HCT116 (cell line): Measurements from ENCODE around the gene RNF144B. TPM values are rescaled to one million over a fixed set of nuclear protein-coding genes. Genes with fewer than 3 reads are reported as not detected.

Source experiments
- ATAC-seq: fragments of 200-7000 bp; cut with Tn5 transposase; 2 replicates; pipeline ENCODE4 v1.9.1; 2020; ENCODE audit warnings: mild to moderate bottlenecking, moderate library complexity
- BruUV-seq: library from RNA; stranded (reverse); fragments of 400-500 nt; replicated peaks from 2 replicates; lab custom pipeline; 2021; lab: Mats Ljungman, UMichigan
- CTCF ChIA-PET: fragments of 300-600 bp; sonication (Branson Sonifier 250); formaldehyde crosslinking; loops from one replicate; lab custom pipeline; 2021; ENCODE audit warnings: antibody characterized with exemption; lab: Charles Lee
- POLR2A ChIA-PET: fragments of 300-600, 350-600 bp; sonication (Branson Sonifier 250); formaldehyde crosslinking; loops from one replicate; lab custom pipeline; 2021; ENCODE audit warnings: antibody characterized with exemption; lab: Charles Lee
- RAD21 ChIA-PET, 2 experiments: fragments of 300-600 bp; sonication (Branson Sonifier 250); formaldehyde crosslinking; loops; one replicate each; lab custom pipeline; 2023; ENCODE audit warnings: low total read pairs in 2 of 2; ENCODE audit not compliant: uncharacterized antibody in 2 of 2, unreplicated experiment in 2 of 2, low non-redundant PET in 1 of 2; lab: Charles Lee
- DNase-seq: peaks from one replicate; pipeline ENCODE4 v3.0.0-alpha.2; 2010; ENCODE audit warnings: low read depth, low spot score
- H2AFZ ChIP-seq: fragments of 200-600 bp; shearing (Covaris generic), sonication (generic); 2 replicates; pipeline ENCODE4 v1.6.1; 2017; ENCODE audit warnings: low read depth, mixed run types, mixed read lengths, antibody characterized with exemption, low read length; ENCODE audit not compliant: poor library complexity, severe bottlenecking
- H3K27ac ChIP-seq: 2 replicates; pipeline ENCODE4 v1.5.1; 2012; ENCODE audit warnings: low read depth, low read length
- H3K27me3 ChIP-seq: fragments of 200-600 bp; sonication (generic); 2 replicates; pipeline ENCODE4 v1.6.1; 2016; ENCODE audit warnings: mixed run types, low read length, mixed read lengths; ENCODE audit not compliant: insufficient read depth
- H3K36me3 ChIP-seq, 2 experiments: fragments of 200-500 bp in 1 of 2; fragments of 200-600 bp in 1 of 2; sonication (Bioruptor generic) in 1 of 2; sonication (generic) in 1 of 2; 2 replicates each; pipeline versions ENCODE4 v1.5.1 to v1.6.1; 2014 to 2016; ENCODE audit warnings: low read length in 2 of 2, inconsistent platforms in 1 of 2, mixed read lengths in 1 of 2, mixed run types in 1 of 2; ENCODE audit not compliant: insufficient read depth in 2 of 2, control insufficient read depth in 1 of 2
- H3K4me1 ChIP-seq, 2 experiments: fragments of 200-600 bp in 1 of 2; sonication (generic) in 1 of 2; 2 replicates each; pipeline versions ENCODE4 v1.5.1 to v1.6.1; 2012 to 2017; ENCODE audit warnings: low read length in 2 of 2, inconsistent platforms in 1 of 2, mild to moderate bottlenecking in 1 of 2, mixed read lengths in 1 of 2, mixed run types in 1 of 2, moderate library complexity in 1 of 2; ENCODE audit not compliant: insufficient read depth in 2 of 2, control insufficient read depth in 1 of 2
- H3K4me2 ChIP-seq: fragments of 200-600 bp; sonication (generic); 2 replicates; pipeline ENCODE4 v1.6.1; 2017; ENCODE audit warnings: mixed run types, low read length, mixed read lengths
- H3K4me3 ChIP-seq, 2 experiments: fragments of 200-600 bp in 1 of 2; sonication (generic) in 1 of 2; replicated peaks in 1 of 2; 2 replicates each; pipeline ENCODE4 v1.5.1; 2011 to 2016; ENCODE audit warnings: low read length in 2 of 2, control low read depth in 1 of 2, low read depth in 1 of 2, mild to moderate bottlenecking in 1 of 2, mixed read lengths in 1 of 2, mixed run types in 1 of 2
- H3K79me2 ChIP-seq: fragments of 200-600 bp; sonication (generic); 2 replicates; pipeline ENCODE4 v1.6.1; 2017; ENCODE audit warnings: mild to moderate bottlenecking, mixed run types, low read length, moderate library complexity, mixed read lengths; ENCODE audit not compliant: insufficient read depth
- H3K9ac ChIP-seq: fragments of 200-600 bp; sonication (generic); 2 replicates; pipeline ENCODE4 v1.6.1; 2016; ENCODE audit warnings: low read length, mixed read lengths
- H3K9me2 ChIP-seq: fragments of 200-600 bp; sonication (generic), shearing (Covaris generic); 2 replicates; pipeline ENCODE4 v1.6.1; 2017; ENCODE audit warnings: mixed run types, mild to moderate bottlenecking, moderate library complexity; ENCODE audit not compliant: insufficient read depth
- H3K9me3 ChIP-seq, 2 experiments: fragments of 200-500 bp in 1 of 2; fragments of 200-600 bp in 1 of 2; sonication (Bioruptor generic) in 1 of 2; sonication (generic) in 1 of 2; 2 replicates each; pipeline ENCODE4 v1.6.1; 2014 to 2017; ENCODE audit warnings: low read length in 2 of 2, mixed read lengths in 2 of 2, inconsistent platforms in 1 of 2, low read depth in 1 of 2, mild to moderate bottlenecking in 1 of 2, mixed run types in 1 of 2, moderate library complexity in 1 of 2; ENCODE audit not compliant: control insufficient read depth in 1 of 2, insufficient read depth in 1 of 2
- H4K20me1 ChIP-seq: fragments of 200-600 bp; sonication (generic), shearing (Covaris generic); 2 replicates; pipeline ENCODE4 v1.6.1; 2017; ENCODE audit warnings: mixed run types, mild to moderate bottlenecking, moderate library complexity; ENCODE audit not compliant: insufficient read depth
- CTCF ChIP-seq, 3 experiments: fragments of 200-600 bp in 1 of 3; sonication (generic) in 1 of 3; IDR thresholded peaks in 2 of 3; conservative IDR thresholded peaks in 1 of 3; 2 replicates each; pipeline ENCODE4 v1.5.1; 2012 to 2017; ENCODE audit warnings: low read depth in 2 of 3, low read length in 2 of 3, antibody characterized with exemption in 1 of 3, borderline replicate concordance in 1 of 3, control low read depth in 1 of 3, mild to moderate bottlenecking in 1 of 3, mixed read lengths in 1 of 3, mixed run types in 1 of 3, moderate library complexity in 1 of 3; ENCODE audit not compliant: insufficient read depth in 1 of 3
- EGR1 ChIP-seq: IDR thresholded peaks from 2 replicates; pipeline ENCODE4 v1.6.1; 2012; ENCODE audit warnings: low read depth
- ELF1 ChIP-seq: IDR thresholded peaks from 2 replicates; pipeline ENCODE4 v1.6.1; 2012; ENCODE audit warnings: low read depth, borderline replicate concordance
- EZH2phosphoT487 ChIP-seq: fragments of 200-600 bp; IDR thresholded peaks from 2 replicates; pipeline ENCODE4 v1.6.1; 2018; ENCODE audit warnings: antibody characterized with exemption, borderline replicate concordance
- RAD21 ChIP-seq: IDR thresholded peaks from 2 replicates; pipeline ENCODE4 v1.6.1; 2012; ENCODE audit warnings: low read depth, mild to moderate bottlenecking
- REST ChIP-seq: IDR thresholded peaks from 2 replicates; pipeline ENCODE4 v1.6.1; 2012; ENCODE audit warnings: low read depth
- SP1 ChIP-seq: IDR thresholded peaks from 2 replicates; pipeline ENCODE4 v1.6.1; 2012; ENCODE audit warnings: low read depth
- TCF7L2 ChIP-seq: IDR thresholded peaks from 2 replicates; pipeline ENCODE4 v1.7.0; 2011; ENCODE audit warnings: borderline replicate concordance, inconsistent platforms; ENCODE audit not compliant: insufficient read depth, insufficient read length; ENCODE audit errors: extremely low read depth
- ZNF274 ChIP-seq: fragments of 200-500 bp; sonication (Bioruptor generic); IDR thresholded peaks from 2 replicates; pipeline ENCODE4 v1.6.1; 2014; ENCODE audit warnings: mild to moderate bottlenecking, low read depth, low read length, inconsistent platforms
- intact Hi-C: fragments of 100-400 bp; cut with micrococcal nuclease; formaldehyde crosslinking; loops from 2 replicates; pipeline ENCODE4 v1.10.0; 2022
- total RNA-seq: library from RNA; stranded (reverse); gene quantifications from one replicate; pipeline ENCODE4 v1.2.1, GENCODE V29; 2021; ENCODE audit not compliant: unreplicated experiment

The RNF144B gene
- total RNA-seq, 1 experiment from 2014 or later, result 2.1 TPM

- intact Hi-C loops, result no loop called here
- H3K9me3 ChIP-seq, result no peaks in the 10 kb centered on the region
- no peak for ATAC-seq
- no peak overlapping the region for H3K27ac ChIP-seq
- H3K4me3 ChIP-seq, result no peak overlapping the region
- no peaks in the 10 kb centered on the region for H3K9me2 ChIP-seq
- no peak for DNase-seq
- no peaks in the 10 kb centered on the region for H4K20me1 ChIP-seq
- H3K4me1 ChIP-seq, result no peaks in the 10 kb centered on the region
- ChIA-PET CTCF (no interaction called here), RAD21 (no interaction called here), POLR2A (no interaction called here)
- no peak overlapping the region for H3K4me2 ChIP-seq
- no TSS peak for BruUV-seq
- TF ChIP-seq RAD21, result no peak
- TF ChIP-seq ZNF274, result no peak
- no peak for TF ChIP-seq REST
- H2AFZ ChIP-seq, result no peak overlapping the region
- H3K9ac ChIP-seq, result no peak overlapping the region
- no peaks in the 10 kb centered on the region for H3K27me3 ChIP-seq
- H3K79me2 ChIP-seq, result no peaks in the 10 kb centered on the region
- H3K36me3 ChIP-seq, result no peaks in the 10 kb centered on the region
Measured at GRCh38 chr6:18368277-18369105, 18.7 kb upstream of the RNF144B start.

GRCh38 chr6:18371010-18371409 is 16.1 kb upstream of the RNF144B start:
- no peaks in the 10 kb centered on the region for H3K4me1 ChIP-seq
- H2AFZ ChIP-seq, result no peak overlapping the region
- no TSS peak for BruUV-seq
- H4K20me1 ChIP-seq, result no peaks in the 10 kb centered on the region
- H3K4me3 ChIP-seq, result no peak overlapping the region
- no peak overlapping the region for H3K4me2 ChIP-seq
- H3K27me3 ChIP-seq, result no peaks in the 10 kb centered on the region
- H3K36me3 ChIP-seq, result no peaks in the 10 kb centered on the region
- no peaks in the 10 kb centered on the region for H3K79me2 ChIP-seq
- H3K9me3 ChIP-seq, result no peaks in the 10 kb centered on the region
- H3K9me2 ChIP-seq, result no peaks in the 10 kb centered on the region
- intact Hi-C loops, result no loop called here
- ChIA-PET POLR2A (no interaction called here), RAD21 (no interaction called here), CTCF (no interaction called here)
- H3K27ac ChIP-seq, result no peak overlapping the region
- no peak for ATAC-seq
- no peak for DNase-seq
- no peak overlapping the region for H3K9ac ChIP-seq
- TF ChIP-seq CTCF (IDR thresholded peaks at IDR 0.05 in 2 of 3, conservative IDR thresholded peaks at IDR 0.05 in 1 of 3; ENCODE audit: borderline replicate concordance in 1 of 3, insufficient read depth in 1 of 3, low read depth in 2 of 3, low read length in 2 of 3), result no peak
- TF ChIP-seq EZH2phosphoT487, result no peak
- TF ChIP-seq SP1, result no peak
- no peak for TF ChIP-seq EGR1
- no peak for TF ChIP-seq ELF1
- no peak for TF ChIP-seq TCF7L2
